Activated CD8-positive, alpha-beta memory T cell treated with anti-CD3 and anti-CD28 coated beads, Interleukin-2, amount 50 U/mL, for 1 hour (primary cell): ENCODE data around the gene PDS5A.
"Not testable (repeated sequence)": the region's sequence is repeated elsewhere in the genome, so short reads cannot be mapped to it uniquely, and the experiment has no call there.

Experiments used
- DNase-seq: peaks from one replicate; pipeline ENCODE4 v3.0.0-alpha.2; 2020; ENCODE audit errors: extremely low read depth

PDS5A gene

DNA sequence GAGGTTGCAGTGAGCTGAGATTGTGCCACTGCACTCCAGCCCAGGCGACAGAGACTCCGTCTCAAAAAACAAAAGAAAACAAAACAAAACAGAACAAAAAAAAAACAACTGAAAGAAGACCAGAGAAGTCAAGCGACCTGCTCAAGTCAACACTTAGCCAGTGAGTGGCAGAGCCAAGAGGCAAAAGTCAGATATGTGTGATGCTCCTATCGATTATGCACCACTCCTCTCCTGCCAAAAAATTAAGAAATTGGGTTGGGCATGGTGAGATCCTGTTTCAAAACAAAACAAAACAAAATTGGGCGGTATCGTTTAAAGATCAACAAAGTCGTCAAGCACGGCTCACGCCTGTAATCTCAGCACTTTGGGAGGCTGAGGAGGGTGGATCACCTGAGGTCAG, 137.7 kb downstream of the PDS5A start:
- no peak for DNase-seq

- DNase-seq = not testable (repeated sequence)
Measured at GRCh38 chr4:39838431-39838830, 139.3 kb downstream of the PDS5A start.

- no peak for DNase-seq
Measured at GRCh38 chr4:39834269-39834668, 143.4 kb downstream of the PDS5A start.

DNA sequence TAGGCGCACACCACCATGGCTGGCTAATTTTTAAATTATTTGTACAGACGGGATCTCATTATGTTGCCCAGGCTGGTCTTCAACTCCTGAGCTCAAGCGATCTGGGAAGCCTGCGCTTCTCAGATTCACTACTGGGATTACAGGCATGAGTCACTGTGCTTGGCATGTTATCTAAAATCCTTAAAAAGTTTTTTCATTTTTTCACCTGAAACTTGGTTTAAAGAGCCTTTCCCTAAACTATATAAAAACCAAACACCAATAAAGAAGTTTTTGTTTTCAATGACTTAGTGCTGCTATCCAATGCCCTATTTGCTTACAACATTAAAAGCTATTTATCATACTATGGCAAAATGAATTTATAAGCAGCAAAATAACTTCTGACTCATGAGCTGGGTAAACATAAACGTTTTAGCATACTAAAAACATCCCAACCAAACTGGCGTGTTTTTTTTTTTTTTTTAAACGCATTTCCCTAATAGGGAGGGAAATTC, 151.9 kb downstream of the PDS5A start:
- DNase-seq = no peak

- no peak for DNase-seq
Measured at GRCh38 chr4:39825090-39825489, 152.6 kb downstream of the PDS5A start.

GRCh38 chr4:39823191-39823590, 154.5 kb downstream of the PDS5A start:
- no peak for DNase-seq

- no peak for DNase-seq
Measured at GRCh38 chr4:39822662-39823061, 155.0 kb downstream of the PDS5A start.

GRCh38 chr4:39821951-39822350, 155.8 kb downstream of the PDS5A start:
- no peak for DNase-seq

DNA sequence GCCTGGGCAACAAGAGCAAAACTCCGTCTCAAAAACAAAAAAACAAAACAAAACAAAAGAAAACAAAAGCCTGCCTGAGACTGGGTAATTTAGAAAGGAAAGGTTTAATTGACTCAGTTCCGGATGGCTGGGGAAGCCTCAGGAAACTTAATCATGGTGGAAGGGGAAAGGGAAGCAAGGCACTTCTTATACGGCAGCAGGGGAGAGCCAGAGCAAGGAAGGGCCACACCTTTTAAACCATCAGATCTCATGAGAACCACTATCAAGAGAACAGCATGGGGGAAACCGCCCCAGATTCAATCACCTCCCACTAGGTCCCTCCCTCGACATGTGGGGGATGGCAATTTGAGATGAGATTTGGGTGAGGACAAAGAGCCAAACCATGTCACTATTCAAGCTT, 157.5 kb downstream of the PDS5A start:
- no peak for DNase-seq

- no peak for DNase-seq
Measured at GRCh38 chr4:39818646-39819045, 159.1 kb downstream of the PDS5A start.

DNA sequence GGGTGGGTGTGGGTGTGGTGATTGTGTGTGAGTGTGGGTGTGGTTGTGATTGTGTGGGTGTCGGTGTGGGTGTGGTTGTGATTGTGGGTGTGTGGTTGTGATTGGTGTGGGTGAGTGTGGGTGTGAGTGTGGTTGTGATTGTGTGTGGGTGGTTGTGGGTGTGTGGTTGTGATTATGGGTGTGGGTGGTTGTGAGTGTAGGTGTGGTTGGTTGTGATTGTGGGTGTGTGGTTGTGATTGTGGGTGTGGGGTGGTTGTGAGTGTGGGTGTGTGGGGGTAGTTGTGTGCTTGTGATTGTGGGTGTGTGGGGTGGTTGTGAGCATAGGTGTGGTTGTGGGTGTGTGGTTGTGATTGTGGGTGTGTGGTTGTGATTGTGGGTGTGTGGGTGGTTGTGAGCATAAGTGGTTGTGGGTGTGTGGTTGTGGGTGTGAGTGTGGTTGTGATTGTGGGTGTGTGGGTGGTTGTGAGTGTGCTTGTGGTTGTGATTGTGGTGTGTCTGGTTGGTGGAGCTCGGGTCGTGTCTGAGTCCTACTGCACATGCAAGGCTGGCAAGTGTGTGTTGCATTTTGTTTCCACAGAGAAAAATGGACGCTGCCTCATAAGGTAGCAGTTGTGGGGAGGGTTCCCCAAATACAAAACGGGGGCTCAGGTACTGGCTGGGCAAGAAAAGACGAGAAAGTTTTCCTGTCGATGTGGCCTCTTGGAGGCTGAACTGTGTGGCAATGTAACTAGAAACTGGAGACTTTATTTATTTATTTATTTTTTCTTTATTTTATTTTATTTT, 163.1 kb downstream of the PDS5A start:
- DNase-seq = no peak

- not testable (repeated sequence) for DNase-seq
Measured at GRCh38 chr4:39813761-39814160, 163.9 kb downstream of the PDS5A start.

- not testable (repeated sequence) for DNase-seq
Measured at GRCh38 chr4:39813033-39813432, 164.7 kb downstream of the PDS5A start.

- no peak for DNase-seq
Measured at GRCh38 chr4:39812500-39812899, 165.2 kb downstream of the PDS5A start.

DNA sequence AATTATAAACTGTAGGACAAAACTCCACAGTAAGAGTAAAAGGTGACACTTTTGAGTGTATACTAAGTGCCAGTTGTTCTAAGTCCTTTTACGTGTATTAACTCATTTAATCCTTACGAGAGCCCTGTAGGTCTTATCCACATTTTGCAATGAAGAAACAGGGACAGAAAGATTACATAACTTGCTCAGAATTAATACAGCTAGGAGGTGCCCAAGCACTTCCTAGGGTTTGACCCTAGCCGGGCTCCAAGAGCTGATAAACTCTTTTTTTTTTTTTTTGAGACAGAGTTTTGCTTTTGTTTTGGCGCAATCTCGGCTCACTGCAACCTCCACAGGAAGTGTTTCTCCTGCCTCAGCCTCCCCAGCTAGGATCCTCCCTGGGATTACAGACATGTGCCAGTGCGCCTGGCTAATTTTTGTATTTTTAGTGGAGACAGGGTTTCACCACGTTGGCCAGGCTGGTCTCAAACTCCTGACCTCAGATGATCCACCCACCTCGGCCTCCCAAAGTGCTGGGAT, 169.4 kb downstream of the PDS5A start:
- DNase-seq = no peak

- no peak for DNase-seq
Measured at GRCh38 chr4:39802005-39802404, 175.7 kb downstream of the PDS5A start.

DNA sequence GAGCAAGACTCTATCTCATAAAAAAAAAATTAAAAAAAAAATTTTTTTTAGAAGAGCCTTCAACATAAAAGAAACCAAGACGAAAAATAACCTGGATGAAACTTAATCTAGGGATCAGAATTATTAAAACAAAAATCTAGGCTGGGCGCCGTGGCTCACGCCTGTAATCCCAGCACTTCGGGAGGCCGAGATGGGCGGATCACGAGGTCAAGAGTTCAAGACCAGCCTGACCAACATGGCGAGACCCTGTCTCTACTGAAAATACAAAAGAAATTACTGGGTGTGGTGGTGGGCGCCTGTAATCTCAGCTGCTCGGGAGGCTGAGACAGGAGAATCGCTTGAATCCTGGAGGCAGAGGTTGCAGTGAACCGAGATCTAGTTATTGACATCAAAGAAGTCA, 184.7 kb downstream of the PDS5A start:
- not testable (repeated sequence) for DNase-seq

DNA sequence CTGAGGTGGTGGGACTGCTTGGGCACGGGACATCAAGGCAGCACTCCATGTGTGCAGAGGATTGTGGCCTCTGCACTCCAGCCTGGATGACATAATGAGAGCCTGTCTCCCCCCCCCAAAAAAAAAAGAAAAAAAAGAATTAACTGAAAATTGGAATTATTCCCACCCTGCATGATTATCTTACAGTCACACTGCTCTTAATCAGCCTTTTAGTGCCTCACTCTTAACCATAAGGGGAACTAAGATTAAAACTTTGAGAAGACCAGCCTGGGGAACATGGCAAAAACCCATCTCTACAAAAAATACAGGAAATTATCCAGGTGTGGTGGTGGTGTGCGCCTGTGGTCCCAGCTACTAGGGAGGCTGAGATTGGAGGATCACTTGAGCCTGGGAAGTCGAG, 185.2 kb downstream of the PDS5A start:
- no peak for DNase-seq

GRCh38 chr4:39792128-39792527, 185.6 kb downstream of the PDS5A start:
- DNase-seq = no peak

DNA sequence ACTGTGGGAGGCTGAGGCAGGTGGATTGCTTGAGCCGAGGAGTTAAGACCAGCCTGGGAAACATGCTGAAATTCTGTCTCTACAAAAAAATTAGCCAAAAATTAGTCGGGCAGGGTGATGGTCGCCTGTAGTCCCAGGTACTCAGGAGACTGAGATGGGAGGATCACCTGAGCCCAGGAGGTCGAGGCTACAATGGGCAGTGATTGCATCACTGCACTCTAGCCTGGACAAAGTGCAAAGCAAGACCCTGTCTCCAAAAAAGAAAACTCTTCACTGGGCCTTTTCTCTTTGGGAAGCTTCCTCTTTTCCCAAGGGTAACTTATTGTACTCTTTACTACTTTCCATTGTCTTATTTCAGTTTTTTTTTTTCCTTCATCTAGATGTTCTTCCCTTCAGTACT, 190.9 kb downstream of the PDS5A start:
- no peak for DNase-seq

- DNase-seq = no peak
Measured at GRCh38 chr4:39785083-39785482, 192.6 kb downstream of the PDS5A start.

DNA sequence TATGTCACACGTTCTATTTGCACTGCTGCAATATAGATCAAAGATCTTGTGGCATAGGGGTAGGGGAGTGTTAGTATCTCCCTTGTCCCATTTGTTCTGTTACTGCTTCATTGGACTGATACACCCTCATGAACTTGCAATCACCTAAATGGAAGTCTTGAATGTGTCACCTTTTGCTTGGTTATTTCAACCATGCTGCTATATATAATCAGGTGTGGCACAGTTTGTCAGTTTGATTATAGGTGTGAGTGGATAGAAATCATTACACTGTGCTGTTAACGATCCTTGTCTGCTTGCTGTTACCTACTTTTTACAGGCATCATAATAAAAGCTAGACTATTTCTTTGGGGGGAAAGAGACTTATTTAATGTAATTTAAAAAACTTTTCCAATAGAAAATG, 195.7 kb downstream of the PDS5A start:
- not testable (repeated sequence) for DNase-seq
